Suppressor macrophage treated with lipopolysaccharide for 4 hours (primary cell): ENCODE data around the gene LAMB3.
A peak's percentile ranks its signal among the peaks of the same experiment; 100 is the strongest.

Experiments
- DNase-seq: peaks from one replicate; pipeline ENCODE4 v3.0.0-alpha.2; 2020

The LAMB3 gene

DNA sequence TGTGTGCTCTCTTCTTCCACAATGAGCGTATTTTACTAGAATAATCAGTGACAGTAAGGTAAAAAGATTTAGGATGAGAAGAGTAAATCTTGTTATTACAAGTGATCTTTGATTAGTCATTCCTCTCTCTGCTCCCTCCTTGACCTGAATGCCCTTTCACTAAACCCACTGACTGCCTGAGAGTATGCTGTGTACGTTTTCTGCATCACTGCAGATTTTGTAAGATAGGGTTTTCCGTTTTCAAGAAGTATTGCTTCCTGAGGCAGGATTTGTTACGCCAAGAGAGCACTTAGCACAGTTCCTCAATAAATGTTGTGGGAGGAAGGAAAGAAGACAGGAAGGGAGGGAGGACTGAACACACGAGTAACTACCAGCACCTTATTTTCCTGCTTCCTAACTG is 7.7 kb upstream of the LAMB3 start:
- peak; percentile 93 for DNase-seq

- no peak for DNase-seq
Observed at GRCh38 chr1:209657918-209658317, 5.7 kb upstream of the LAMB3 start.

DNA sequence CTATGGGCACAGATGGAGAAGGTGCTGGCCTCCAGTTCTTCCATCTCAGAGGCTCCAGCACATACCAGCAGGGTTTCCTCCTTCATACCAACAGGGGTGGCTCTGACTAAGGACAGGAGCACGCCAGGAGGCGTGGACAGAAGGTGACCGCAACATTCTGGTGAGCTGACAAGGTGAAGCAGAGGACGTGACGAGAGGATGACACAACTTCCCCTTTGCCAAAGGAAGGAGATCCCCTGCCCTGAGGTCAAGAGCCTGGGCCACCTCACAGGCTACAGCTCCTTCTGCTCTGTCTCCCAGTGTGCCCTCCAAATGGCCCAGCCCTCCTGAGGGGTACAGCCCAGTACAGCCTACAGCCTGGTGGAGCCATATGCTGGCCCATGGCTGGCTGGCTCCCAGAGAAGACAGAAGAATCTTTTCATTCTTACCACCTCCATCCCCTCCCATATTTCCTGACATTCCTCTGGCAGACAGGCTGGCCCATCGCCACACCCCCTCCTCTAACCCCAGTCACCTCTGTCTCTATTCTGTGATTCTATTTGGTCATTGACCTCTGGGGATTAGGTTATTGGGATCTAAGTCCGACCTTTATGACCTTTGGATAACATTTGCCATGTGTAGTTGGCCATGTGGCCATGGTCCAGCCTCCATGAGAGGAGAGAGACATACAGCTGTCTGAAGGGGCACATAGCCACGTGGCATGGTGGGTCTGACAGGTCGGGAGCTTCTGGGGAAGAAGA is 5.1 kb upstream of the LAMB3 start:
- peak; percentile 81 for DNase-seq

- DNase-seq, result no peak
Observed at GRCh38 chr1:209655411-209656231, 3.4 kb upstream of the LAMB3 start.

GRCh38 chr1:209653915-209654351 is 1.7 kb upstream of the LAMB3 start:
- no peak for DNase-seq

DNA sequence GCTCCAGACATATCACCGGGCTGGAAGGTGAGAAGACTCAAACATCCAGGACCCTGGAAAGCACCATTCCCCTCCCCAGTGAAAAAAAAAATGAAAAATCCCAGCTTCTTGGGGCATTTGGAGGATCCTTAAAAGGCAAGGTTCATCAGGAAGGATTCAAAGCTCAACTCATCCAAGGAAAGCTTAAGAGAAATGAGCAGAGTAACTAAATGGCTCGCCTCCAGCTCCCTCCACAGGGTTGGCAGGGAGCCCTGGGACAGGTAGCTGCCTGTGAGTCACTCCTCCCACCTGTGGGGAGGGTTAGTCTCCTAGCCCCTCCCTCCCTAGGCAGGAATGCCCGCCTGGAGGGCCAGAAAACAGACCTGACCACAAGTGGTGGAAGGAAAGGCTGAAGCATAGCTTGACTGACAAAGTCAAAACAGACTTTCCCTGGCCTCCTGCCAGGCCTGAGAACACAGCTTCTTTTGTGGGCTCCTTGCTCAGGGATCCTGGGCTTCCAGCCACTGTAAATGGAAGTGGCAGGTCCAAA is 712 bp upstream of the LAMB3 start:
- DNase-seq, result peak; percentile 57

GRCh38 chr1:209651138-209651587 is 1.1 kb downstream of the LAMB3 start:
- peak; percentile 93 for DNase-seq

DNA sequence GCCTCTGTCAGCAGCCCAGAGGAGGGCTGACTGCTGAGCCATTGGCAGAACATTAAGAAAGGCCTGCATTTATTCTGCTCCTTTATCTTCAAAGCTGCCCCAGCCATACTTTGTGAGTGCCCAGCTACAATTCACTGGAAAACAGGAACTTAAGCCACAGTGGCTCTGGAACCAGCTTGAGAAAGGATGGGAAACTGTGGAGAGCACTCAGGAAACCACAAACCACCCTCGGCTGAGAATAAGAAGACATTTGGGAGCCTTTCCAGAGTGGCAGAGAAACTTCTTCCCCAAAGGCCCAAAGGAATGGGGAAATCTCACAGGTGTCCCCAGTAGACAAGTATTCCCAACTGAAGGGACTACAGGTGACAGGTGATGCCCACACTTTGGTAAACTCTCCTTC is 1.8 kb downstream of the LAMB3 start:
- peak; percentile 86 for DNase-seq

DNA sequence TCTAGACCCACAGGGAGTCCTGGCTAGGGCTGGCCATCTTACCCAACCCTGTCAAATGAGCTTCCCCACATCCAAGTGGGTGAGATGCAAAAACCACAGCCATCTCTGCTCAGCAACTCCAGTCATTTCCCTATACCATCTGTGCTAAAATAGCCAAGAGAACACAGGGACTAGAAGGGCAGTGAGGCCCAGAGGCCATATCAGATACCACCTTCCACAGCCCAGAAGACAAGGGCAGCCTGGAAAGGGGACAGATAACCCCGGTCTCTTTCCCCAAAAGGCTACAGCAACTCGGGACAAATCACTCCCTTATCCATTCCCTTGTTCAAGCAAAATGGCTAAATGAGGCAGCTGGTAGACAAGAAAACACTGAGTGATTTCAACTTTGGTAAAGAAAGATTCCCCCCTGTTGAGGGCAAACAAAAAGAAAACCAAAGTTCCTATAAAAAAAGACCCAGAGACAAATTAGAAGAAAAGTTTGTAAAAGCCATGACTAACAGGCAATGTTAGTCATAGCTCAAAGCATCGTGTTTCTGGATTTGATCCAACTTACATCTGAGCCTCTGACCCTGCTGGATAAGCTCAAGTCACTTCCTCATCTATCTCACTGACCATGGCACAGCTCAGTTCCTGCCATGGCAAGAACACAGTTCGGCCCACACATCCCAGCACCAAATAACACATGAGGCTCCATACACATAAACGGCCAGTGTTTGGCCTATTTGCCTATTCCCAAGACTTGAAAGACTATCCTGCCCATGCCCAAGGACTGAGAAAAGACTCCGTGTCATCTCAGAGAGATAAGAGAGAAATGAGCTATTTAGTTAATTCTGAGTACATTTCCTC is 3.1 kb downstream of the LAMB3 start:
- DNase-seq, result peak; percentile 96

GRCh38 chr1:209648346-209648745 is 3.9 kb downstream of the LAMB3 start:
- DNase-seq, result no peak

DNA sequence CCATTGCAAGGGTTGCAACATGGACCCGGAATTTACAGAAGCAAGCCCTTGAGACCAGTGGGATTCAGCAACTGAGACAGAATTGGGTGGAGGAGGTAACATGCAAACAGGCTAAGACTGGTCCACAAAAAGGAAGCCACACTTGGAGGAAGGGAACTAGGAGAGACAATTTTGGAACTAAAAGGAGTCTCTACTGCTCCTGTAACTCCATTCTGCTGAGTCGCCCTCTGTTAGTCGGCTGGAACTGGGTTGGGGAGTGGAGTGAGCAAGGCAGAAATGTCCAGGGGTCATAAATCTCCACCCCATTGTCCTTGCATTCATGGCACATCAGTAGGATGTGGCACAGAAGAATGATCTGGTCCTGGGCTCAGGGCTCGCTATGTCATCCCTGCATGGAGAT is 5.1 kb downstream of the LAMB3 start:
- peak; percentile 48 for DNase-seq

DNA sequence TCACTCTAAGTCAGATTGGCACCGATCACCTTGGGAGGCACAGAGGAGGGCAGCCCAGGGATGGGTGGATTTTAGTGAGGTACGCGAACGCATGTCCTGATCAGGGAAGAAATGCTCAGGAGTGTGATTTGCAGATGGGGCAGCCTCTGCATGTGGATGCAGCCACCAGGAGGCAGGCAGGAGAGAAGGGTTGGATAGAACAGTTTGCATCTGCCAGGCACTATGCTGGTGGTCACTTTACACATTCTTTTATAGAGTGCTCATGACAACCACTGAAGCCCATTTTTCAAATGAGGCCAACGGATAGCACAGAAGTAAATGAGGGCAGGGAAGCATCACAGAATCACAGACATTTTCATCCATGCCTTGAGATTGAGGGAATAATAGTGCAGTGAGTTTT is 5.7 kb downstream of the LAMB3 start:
- no peak for DNase-seq

DNA sequence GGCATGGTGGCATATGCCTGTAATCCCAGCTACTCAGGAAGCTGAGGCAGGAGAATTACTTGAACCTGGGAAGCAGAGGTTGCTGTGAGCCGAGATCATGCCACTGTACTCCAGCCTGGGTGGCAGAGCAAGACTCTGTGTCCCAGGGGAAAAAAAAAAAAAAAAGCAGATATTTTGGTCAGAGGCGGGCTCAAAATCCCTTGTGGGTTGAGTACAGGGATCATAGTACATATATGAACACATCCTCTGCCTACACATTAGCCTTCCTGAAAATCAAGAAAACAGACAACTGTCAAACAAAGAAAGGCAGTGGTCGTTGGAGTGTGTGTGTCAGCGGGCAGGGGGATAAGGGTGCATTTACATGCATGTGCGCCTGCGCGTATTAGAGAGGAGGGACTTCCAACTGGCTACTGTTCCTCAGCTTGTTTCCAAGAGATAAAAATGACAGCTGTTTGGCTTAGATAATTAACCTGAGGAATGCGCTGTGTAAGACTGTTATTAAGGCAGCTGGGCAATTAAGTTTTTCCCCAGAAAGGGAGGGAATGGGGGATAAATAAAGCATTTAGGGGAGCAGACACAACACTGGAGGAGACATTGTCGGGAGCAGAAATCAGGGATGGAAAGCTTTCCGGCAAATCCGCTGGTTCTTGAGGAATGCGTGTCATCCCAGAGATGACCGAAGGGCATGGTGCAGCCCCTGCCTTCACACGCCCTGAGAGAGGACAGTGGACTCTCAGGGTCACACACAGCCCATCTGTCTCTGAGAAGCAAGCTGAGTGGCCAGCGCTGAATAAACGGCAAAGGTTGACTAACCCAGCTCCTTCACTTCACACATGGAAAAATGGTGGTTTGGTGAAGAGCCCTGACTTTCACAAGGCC is 6.4 kb downstream of the LAMB3 start:
- DNase-seq, result no peak

- no peak for DNase-seq
Observed at GRCh38 chr1:209643285-209644020, 8.8 kb downstream of the LAMB3 start.

DNA sequence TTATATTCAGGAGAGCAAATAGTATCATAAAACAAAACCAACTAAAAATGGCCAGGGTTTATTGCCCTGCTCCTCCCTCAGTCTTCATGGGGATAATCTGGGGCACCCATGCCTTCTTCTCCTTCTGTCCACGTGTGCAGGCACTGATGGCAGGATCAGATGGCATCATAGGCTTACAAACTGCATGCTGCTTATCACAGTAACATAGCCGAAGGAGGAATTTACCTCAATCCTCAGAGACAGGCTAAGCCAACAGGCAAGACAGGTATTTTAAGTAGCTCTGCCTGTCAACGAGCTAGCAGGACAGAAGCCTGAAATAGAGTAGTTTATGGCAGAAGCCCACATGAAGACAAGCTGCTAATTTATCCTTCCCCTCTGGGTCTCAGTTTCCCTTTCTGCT is 9.4 kb downstream of the LAMB3 start:
- DNase-seq, result no peak

DNA sequence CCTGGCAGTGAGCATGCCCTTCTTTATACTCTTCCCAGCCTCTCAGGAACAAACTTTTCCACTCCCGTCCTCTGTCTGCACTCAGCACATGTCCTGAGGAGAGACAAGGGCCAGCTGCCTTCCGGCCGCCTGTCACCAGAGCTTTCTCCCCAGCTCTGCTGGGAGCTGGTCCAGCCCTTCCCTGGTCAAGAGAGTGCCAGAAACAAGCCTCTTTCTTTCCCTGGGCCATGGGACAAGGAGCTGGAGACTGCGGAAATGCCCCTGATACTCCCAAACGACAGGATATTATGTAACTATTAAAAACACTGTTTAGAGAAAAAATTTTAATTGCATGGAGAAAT is 10.4 kb downstream of the LAMB3 start:
- no peak for DNase-seq

GRCh38 chr1:209635850-209636249 is 16.4 kb downstream of the LAMB3 start:
- no peak for DNase-seq

GRCh38 chr1:209634005-209634737 is 18.1 kb downstream of the LAMB3 start:
- DNase-seq, result no peak

- no peak for DNase-seq
Observed at GRCh38 chr1:209633335-209633997, 18.8 kb downstream of the LAMB3 start.
